Measurements from ENCODE around the gene KCNG3. TPM values are rescaled to one million over a fixed set of nuclear protein-coding genes. Genes with fewer than 3 reads are reported as not detected.

KCNG3 gene
- total and polyA plus RNA-seq, 2 of the 13 experiments (the other 11 are each of a cell fraction or from before 2014, with no cell fraction given) = 2.8 to 4.8 TPM

DNA sequence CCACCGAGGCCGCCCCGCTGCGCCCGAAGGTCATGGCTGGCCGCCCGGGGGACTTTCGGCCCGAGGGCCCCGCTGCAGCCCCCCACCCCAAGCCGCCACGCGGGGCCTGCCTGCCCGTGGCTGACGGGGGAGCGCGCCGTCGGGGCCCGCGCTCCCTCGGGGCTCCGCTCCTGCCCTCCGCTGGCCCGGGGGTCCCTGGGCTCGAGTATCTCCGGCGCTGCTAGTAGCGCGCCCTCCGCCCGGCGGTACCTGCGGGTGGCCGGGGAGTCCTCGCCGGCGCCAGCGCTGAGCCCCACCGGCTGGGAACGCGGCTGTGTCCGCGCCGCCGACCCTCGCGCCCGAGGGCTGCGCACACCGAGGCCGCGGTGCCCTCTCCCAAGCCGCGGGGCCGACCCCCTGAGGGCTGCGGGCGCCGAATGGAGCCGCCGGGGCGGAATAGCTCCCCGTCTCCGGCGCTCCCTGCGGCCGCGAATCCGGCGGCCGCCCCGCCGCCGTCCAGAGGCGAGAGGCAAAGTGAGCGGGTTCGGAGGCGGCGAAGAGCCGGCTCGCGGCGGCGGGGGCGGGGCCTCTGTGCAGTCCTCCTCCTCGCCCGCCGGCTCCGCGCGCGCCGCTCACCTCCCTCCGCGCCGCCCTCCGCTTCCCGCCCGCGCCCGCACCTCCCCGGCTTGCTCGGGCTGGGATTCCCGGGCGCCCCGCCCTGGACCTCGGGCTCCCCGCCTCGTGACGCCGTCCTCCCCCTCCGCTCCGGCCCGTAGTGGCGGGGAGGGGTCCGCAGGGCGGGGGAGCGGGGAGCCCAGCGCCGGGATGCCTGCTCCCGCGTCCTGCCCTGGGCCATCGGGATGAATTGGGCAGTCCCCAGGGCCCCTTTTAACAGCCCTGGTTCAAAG, at the start of gene KCNG3 (continued):
- TF ChIP-seq, protein P1, sequence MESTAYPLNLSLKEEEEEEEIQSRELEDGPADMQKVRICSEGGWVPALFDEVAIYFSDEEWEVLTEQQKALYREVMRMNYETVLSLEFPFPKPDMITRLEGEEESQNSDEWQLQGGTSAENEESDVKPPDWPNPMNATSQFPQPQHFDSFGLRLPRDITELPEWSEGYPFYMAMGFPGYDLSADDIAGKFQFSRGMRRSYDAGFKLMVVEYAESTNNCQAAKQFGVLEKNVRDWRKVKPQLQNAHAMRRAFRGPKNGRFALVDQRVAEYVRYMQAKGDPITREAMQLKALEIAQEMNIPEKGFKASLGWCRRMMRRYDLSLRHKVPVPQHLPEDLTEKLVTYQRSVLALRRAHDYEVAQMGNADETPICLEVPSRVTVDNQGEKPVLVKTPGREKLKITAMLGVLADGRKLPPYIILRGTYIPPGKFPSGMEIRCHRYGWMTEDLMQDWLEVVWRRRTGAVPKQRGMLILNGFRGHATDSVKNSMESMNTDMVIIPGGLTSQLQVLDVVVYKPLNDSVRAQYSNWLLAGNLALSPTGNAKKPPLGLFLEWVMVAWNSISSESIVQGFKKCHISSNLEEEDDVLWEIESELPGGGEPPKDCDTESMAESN (CRISPR knock-in tag; conservative IDR thresholded peaks at IDR 0.05) = 0 out of 2 replicates have a peak, but pooled peaks have one; percentile 28
- TF ChIP-seq, protein P2, sequence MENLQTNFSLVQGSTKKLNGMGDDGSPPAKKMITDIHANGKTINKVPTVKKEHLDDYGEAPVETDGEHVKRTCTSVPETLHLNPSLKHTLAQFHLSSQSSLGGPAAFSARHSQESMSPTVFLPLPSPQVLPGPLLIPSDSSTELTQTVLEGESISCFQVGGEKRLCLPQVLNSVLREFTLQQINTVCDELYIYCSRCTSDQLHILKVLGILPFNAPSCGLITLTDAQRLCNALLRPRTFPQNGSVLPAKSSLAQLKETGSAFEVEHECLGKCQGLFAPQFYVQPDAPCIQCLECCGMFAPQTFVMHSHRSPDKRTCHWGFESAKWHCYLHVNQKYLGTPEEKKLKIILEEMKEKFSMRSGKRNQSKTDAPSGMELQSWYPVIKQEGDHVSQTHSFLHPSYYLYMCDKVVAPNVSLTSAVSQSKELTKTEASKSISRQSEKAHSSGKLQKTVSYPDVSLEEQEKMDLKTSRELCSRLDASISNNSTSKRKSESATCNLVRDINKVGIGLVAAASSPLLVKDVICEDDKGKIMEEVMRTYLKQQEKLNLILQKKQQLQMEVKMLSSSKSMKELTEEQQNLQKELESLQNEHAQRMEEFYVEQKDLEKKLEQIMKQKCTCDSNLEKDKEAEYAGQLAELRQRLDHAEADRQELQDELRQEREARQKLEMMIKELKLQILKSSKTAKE (CRISPR knock-in tag; IDR thresholded peaks at IDR 0.05; ENCODE audit: borderline replicate concordance) = 0 out of 2 replicates have a peak, but pooled peaks have one; percentile 36
- TF ChIP-seq ZNF138 (CRISPR knock-in tag; IDR thresholded peaks at IDR 0.05; ENCODE audit: low read depth) = peak; percentile 89; the same call in 1 of the 2 replicates
- TF ChIP-seq, protein P3, sequence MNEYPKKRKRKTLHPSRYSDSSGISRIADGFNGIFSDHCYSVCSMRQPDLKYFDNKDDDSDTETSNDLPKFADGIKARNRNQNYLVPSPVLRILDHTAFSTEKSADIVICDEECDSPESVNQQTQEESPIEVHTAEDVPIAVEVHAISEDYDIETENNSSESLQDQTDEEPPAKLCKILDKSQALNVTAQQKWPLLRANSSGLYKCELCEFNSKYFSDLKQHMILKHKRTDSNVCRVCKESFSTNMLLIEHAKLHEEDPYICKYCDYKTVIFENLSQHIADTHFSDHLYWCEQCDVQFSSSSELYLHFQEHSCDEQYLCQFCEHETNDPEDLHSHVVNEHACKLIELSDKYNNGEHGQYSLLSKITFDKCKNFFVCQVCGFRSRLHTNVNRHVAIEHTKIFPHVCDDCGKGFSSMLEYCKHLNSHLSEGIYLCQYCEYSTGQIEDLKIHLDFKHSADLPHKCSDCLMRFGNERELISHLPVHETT (CRISPR knock-in tag; conservative IDR thresholded peaks at IDR 0.05) = peak; percentile 88; the same call in 1 of the 2 replicates

DNA sequence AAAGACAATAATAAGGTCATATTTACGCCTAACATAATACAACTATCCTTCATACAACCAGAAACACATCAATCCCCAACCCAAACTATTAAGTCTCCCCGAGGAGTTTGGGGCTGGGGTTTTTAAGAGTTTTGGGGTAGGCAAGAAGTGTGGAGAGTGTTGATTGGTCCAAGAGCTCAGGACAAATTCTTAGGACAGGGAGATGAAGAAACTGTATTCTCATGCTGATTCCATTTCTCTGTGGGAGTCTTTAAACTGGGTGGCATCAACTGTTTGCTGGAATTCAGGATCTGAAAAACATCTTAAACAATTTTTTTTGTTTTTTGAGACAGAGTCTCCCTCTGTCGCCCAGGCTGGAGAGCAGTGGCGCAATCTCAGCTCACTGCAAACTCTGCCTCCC, 49.1 kb upstream of the KCNG3 start:
- H3K27ac ChIP-seq (ENCODE audit: extremely low read length, insufficient read depth, low read length) = no peak overlapping the region
- H3K4me1 ChIP-seq (ENCODE audit: insufficient read depth, low read length) = peaks cover 21% of the 10 kb centered on the region
- in situ Hi-C loops (cut with HindIII; ENCODE audit: extremely low pct_ligation_motif_present, low pct_unique_long_range_greater_than_20kb) = no loop called here
- no peak overlapping the region for H2AFZ ChIP-seq (ENCODE audit: low read length)
- WGBS (ENCODE audit: low lambda C conversion rate) = 93% methylated on average over 4 of the region's 4 CpGs
- no peak overlapping the region for H3K4me2 ChIP-seq (ENCODE audit: low read depth, low read length)
- H3K4me3 ChIP-seq (replicated peaks in 1 of 3; ENCODE audit: insufficient read depth in 1 of 3, low read depth in 2 of 3, low read length in 3 of 3) = no peak overlapping the region
- no peak for DNase-seq (ENCODE audit: low spot score)
- FAIRE-seq = no peak
- no peaks in the 10 kb centered on the region for H4K20me1 ChIP-seq (ENCODE audit: insufficient read depth, low read length)
- no peaks in the 10 kb centered on the region for H3K36me3 ChIP-seq (replicated peaks in 1 of 2; ENCODE audit: control insufficient read depth in 1 of 2, insufficient read depth in 2 of 2, low read length in 2 of 2)
- no peaks in the 10 kb centered on the region for H3K79me2 ChIP-seq (ENCODE audit: insufficient read depth, low read length)
- ATAC-seq = no peak
- CTCF ChIA-PET (ENCODE audit: low intra/inter-chr PET ratio, low total read pairs) = no interaction called here
- intact Hi-C loops (cut with micrococcal nuclease; ENCODE audit: unreplicated experiment) = no loop called here
- BruUV-seq (replicated peaks) = no TSS peak
- no peak overlapping the region for H3K9ac ChIP-seq (ENCODE audit: insufficient read depth, low read depth, low read length)
- POLR2A ChIA-PET = no interaction called here
- no peaks in the 10 kb centered on the region for H3K9me3 ChIP-seq (ENCODE audit: low read length)
- no peaks in the 10 kb centered on the region for H3K27me3 ChIP-seq (ENCODE audit: control insufficient read depth in 1 of 2, insufficient read depth in 2 of 2, low read length in 2 of 2)
- TF ChIP-seq ZNF883 (CRISPR knock-in tag; IDR thresholded peaks at IDR 0.05; ENCODE audit: not compliant biosample characterization) (no peak), GATAD2A (CRISPR knock-in tag; IDR thresholded peaks at IDR 0.05) (no peak), POLR2AphosphoS5 (IDR thresholded peaks at IDR 0.05; ENCODE audit: low read depth, low read length) (no peak), MAFK (conservative IDR thresholded peaks at IDR 0.05 in 1 of 2, IDR thresholded peaks at IDR 0.05 in 1 of 2; ENCODE audit: low read length in 2 of 2) (no peak), ZNF713 (CRISPR knock-in tag; IDR thresholded peaks at IDR 0.05) (no peak), ZNF205 (CRISPR knock-in tag; IDR thresholded peaks at IDR 0.05) (no peak), ARNT (IDR thresholded peaks at IDR 0.05) (no peak), MEF2D (CRISPR knock-in tag; IDR thresholded peaks at IDR 0.05) (no peak)
- TF ChIP-seq, protein P4, sequence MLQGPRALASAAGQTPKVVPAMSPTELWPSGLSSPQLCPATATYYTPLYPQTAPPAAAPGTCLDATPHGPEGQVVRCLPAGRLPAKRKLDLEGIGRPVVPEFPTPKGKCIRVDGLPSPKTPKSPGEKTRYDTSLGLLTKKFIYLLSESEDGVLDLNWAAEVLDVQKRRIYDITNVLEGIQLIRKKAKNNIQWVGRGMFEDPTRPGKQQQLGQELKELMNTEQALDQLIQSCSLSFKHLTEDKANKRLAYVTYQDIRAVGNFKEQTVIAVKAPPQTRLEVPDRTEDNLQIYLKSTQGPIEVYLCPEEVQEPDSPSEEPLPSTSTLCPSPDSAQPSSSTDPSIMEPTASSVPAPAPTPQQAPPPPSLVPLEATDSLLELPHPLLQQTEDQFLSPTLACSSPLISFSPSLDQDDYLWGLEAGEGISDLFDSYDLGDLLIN (CRISPR knock-in tag; IDR thresholded peaks at IDR 0.05; ENCODE audit: borderline replicate concordance) = no peak
